ENCODE results near the gene C20orf96.

C20orf96 gene

DNA sequence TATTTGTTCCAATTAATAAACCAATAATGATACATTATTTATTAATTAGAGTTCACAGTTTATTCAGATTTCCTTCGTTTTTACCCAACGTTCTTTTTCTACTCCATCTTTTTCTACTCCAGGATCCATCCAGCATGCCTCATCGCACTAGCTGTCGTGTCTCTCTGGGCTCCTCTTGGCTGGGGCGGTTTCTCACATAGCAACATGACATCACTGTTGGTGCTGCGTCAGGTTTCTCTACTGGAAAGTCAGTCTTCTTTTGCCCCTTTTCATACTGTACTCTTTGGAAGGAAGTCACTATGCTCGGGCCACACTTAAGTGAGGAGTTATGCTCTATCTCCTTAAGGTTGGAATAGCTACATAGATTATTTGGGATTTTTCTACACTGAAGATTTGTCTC lies 21.1 kb upstream of the C20orf96 start:
- DNase-seq = no peak

DNA sequence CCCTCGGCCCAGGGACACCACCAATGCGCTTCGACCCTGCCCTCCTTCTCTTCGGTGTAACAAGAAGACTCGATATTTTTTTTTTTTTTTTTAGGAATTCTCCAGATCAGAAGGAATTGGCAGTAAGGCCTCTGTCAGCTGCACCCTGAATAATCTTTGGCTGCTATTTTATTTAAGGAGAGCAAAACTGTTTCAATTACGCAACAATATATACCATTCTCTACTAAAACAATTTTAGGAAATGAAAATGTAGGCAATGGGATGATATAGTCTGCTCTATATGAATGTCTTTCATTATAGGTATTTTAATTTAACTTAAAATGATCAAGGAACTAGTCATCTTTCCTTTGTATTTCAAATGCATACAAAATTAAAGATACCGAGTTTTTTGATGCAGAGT lies 20.1 kb upstream of the C20orf96 start:
- no peak for DNase-seq

DNA sequence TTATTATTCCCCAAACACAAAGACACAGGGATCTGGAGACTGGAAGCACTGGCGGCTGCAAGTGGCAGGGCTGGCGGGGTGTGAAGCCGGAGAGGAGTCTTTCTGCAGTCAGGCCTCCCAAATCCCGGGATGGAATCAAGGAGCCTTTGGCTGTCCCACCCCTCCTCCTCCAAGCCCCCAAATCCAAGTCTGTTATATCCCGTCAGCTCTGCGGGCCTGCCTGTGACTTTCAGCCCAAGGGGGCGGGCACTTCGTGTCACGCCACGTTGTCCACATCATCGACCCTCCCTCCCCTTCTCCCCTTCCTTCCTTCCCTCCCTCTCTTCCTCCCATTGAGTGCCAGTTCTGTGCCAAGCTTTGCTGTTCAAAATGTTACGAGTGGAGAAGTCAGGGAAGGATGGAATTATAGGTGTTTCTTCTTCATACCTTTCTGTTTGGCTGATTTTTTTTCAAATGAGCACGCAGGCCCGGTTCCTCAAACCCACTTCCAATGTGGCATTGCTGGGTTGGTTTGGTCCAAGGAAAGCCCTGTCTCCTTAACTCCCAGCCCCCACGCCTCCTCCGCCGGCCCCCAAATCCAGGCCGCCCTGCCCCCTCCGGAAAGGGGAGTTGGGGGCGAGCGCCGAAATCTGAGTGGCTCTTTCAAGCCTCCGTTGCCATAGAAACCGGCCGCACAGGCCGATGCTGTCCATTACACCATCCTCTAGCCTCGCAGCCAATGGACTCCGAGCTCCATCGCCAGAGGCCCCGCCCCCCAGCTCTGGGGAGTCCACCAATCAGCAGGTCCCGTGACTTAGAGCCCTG lies 19.5 kb upstream of the C20orf96 start:
- peak; percentile 100 for DNase-seq

DNA sequence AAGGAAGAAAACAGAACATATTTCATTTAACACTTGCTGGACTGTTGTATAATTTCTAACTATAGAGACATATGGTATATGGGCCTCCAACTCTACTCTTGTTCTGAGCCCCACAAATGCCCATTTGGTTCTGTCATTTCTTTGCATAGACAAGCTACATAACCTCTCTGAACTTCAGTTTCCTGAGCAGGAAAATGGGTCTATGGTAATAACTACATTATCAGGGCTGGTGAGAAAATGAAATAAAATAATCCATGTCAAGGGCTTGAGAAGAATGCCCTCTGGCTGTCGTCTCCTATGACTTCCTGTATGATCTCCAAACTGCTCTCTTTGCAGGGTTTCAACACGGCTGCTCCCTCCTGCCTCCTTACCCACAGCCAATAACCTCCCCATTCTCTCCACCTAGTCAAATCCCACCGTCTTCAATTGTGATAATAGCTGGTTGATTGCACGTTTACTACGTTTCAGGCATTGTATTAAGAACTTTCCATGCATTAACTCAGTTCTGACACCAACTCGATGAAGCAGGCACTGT lies 18.8 kb upstream of the C20orf96 start:
- DNase-seq = no peak

GRCh38 chr20:308427-309038 lies 18.0 kb upstream of the C20orf96 start:
- DNase-seq = no peak

DNA sequence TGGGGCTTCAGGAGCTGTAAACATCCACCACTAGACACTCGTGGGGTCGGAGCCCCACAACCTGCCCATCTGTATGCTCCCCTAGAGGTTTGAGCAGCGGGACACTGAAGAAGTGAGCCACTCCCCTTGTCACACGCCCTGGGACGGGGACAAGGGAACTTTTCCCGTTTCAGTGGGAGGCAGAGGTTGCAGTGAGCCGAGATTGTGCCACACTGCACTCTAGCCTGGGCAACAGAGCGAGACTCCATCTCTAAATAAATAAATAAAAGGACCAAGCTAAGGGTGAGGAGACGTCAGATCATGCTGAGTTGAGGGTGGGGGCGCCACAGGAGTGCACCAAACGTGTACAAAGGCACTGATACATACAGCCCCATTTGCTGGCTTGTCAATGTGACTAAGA lies 15.2 kb upstream of the C20orf96 start:
- DNase-seq = no peak

- no peak for DNase-seq
Observed at GRCh38 chr20:301886-302848, 11.6 kb upstream of the C20orf96 start.

- no peak for DNase-seq
Observed at GRCh38 chr20:300345-300990, 9.9 kb upstream of the C20orf96 start.

DNA sequence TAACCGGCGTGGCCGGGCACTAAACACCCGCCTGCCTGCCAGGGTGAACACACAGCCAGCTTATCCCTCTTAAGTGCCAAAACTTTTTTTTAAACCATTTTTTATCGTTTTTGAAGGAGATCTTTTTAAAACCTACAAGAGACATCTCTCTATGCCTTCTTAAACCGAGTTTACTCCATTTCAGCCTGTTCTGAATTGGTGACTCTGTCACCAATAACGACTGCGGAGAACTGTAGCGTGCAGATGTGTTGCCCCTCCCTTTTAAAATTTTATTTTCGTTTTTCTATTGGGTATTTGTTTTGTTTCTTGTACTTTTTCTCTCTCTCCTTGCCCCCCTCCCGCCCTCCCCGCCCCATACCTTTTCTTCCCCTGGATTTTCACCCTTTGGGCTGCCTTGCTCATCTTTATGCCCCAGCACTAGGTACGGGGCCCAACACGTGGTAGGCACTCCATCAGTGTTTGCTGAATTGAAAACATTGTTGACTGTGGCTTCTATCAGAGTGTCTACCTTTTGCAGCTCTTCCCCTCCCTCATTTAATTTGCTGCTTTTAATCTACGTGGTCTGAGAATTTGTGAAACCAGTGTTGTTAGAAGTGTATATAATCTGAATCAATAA lies 8.3 kb upstream of the C20orf96 start:
- no peak for DNase-seq

- peak; percentile 76 for DNase-seq
Observed at GRCh38 chr20:297925-298775, 7.6 kb upstream of the C20orf96 start.

DNA sequence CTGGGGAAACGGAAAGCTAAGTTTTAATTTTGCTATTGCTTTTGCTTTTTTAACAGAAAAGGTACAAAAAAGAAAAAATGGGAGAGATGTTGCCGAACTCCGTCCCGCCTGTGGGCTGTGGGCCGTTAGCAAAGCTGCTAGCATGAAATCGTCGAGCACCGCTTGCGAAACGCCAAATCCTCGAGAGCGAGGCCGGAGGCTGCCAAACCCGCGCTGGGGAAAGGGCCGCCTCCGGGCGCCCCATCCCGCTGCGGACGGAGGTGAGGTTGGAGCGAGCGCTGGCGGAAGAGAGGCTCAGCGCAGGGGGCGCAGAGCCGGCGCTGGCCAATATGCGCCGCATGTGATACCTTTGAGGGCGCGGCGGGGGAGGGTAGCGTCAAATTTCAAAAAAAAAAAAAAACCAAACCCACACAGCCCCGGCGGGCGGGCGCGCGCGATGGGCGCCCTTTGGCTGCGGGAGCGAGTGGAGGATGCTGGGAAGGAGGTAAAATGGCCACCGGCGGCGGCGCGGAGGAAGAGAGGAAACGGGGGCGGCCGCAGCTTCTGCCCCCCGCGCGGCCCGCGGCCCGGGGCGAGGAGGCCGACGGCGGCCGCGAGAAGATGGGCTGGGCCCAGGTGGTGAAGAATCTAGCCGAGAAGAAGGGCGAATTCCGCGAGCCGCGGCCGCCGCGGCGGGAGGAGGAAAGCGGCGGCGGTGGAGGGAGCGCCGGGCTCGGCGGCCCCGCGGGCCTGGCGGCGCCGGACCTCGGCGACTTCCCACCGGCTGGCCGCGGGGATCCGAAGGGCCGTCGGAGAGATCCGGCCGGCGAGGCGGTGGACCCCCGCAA lies 6.8 kb upstream of the C20orf96 start, which contains the start of gene ZCCHC3:
Gene ZCCHC3, plus strand, starts transcription at position 473 of the 827 bp plus-strand sequence. Its CDS starts 17 bp downstream, at position 490.
- DNase-seq = peak; percentile 92

DNA sequence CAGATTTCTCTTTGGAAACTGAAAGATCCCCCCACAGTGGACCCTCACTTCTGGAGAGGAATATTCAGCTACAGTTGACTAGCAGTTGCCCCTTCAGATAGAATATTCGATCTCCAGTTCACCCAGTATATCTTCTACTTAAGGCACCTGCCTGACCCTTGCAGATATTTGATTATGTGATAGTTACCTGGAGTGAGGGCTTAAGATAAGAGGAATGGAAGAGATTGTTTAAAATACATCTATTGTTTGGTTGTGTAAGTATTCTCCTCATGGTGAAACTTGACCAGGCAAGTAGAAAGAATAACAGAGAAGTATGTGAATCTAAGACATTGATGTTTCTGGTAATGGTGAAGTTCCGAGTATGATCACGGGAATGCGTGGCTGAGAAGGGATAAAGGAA lies 5.3 kb upstream of the C20orf96 start:
- DNase-seq = no peak

DNA sequence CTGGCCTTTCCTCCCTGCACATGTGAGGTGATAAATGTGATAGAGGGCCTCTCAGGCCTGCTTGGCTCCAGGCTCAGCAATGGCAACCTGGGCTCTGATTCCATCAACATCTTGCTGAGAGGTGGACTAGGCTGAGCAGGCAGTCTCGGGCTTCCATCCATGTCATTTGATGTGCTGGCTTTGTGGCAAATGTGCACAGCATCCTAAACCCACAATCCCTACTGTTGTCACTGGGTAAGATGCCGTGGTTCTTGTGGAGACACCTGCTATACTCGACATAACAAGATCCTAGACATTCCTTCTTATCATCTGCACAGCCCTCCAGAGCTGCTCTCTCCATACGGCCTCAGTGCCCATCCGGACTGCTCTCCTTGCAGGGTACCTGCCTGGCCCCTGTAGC lies 4.1 kb upstream of the C20orf96 start:
- no peak for DNase-seq

DNA sequence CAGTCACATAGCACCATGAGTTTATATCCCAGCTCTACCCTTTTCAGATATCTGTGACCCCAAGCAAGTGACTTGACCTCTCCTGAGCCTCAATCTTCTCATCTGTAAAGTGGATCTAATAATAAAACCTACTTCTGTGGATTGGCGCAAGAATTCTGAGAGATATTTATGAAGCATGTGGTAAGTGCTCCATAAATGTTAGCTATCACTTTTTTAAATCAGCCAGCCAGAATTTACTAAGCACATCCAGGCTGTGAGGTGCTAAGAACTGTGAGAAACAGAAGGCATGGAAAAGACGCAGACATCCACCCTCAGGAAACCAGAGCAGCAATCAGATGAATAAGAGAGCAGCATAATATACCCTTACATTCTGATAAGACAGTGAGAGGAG lies 862 bp downstream of the C20orf96 start:
- no peak for DNase-seq

DNA sequence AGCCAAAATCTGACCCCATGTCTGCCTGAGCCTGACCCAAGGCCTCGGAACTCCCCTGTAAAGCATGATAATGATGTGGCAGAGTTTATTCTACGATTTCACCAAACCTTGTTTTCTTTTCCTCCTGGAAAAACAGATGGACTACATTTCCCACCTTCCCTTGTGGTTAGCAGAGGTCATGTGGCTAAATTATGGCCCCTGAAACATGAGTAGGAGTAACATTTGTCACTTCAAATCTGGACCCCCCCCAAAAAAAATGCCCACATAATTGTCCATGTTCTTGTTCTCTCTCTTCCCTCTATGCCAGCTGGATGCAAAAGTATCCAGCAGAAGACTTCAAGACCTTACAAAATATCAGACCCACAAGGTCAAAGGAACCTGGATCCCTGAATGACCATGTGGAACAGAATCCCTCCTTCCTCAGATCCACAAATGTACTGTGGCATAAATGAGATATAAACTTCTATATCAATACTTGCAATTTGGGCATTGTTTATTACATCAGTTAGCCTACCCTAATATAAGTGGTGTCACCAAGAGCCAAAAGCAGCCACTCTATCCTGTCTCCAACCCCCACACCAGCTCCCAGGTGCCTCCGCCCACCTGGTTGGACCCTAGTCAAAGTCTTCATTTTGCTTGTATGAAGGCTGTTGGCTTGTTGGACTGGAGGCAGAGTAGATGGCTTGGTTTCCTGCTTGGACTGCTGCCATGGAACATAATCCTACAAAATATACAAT lies 1.4 kb downstream of the C20orf96 start:
- DNase-seq = no peak

DNA sequence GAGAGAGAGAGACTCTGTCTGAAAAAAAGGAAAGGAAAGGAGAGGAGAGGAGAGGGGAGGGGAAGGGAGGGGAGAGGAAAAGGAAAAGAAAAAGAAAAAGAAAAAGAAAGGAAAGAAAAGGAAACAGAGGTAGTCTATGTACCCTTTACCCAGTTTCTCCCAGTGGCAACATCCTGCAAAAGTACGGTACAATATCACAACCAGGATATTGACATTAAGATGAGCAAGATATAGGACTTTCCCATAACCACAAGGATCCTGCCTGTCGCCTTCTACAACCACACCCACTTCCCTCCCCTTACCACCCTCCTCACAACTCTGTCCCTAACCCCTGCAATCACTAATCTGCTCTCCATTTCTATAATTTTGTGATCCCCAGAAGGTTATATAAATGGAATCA lies 4.0 kb downstream of the C20orf96 start:
- no peak for DNase-seq

GRCh38 chr20:284172-284571 lies 6.4 kb downstream of the C20orf96 start:
- no peak for DNase-seq

GRCh38 chr20:278607-279571 lies 11.7 kb downstream of the C20orf96 start:
- DNase-seq = peak; percentile 71

Measured in femur (tissue), 1 donor.